ENCODE data around the gene INF2. TPM values are rescaled to one million over a fixed set of nuclear protein-coding genes. Genes with fewer than 3 reads are reported as not detected.

INF2 gene
- total RNA-seq, 5 donors from 2014 or later (not counting 1 experiment from before 2014, with no cell fraction given): 72.7 to 128 (median 83.7) TPM

DNA sequence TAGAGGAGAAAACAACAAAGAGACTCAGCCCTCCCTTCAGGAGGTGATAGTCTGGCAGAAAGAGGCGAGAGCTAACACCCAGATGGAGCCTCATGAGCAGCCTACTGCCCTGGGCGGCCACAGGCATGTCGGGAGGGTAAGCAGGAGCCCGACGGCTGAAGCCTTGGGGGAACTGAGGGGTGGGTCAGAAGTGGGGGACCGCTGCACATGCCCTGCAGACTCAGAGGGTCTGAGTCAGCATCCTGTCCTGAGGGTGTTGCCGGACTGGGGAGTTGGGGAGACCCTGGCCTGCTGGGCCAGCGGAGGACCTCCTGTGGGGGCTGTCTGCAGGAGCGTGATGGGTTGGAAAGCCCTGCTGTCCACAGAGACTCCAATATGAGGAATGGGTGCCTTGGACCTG lies 15.9 kb upstream of the INF2 start:
- ChIA-PET CTCF (no interaction called here), POLR2A (no interaction called here)
- Histone ChIP-seq H3K4me3 (ENCODE audit: control insufficient read depth in 1 of 2, extremely low read depth in 1 of 2, low read length in 1 of 2) (no peak overlapping the region), H3K27ac (ENCODE audit: low read length) (no peak overlapping the region), H3K36me3 (ENCODE audit: control insufficient read depth in 2 of 2, extremely low read depth in 1 of 2, insufficient read depth in 1 of 2, low read length in 1 of 2) (no peaks in the 10 kb centered on the region), H3K4me1 (ENCODE audit: control insufficient read depth in 1 of 2, extremely low read depth in 1 of 2, insufficient read depth in 2 of 2, low read length in 2 of 2) (peaks cover 10 to 18% of the 10 kb centered on the region in 2 experiments), H3K27me3 (replicated peaks in 1 of 2; ENCODE audit: control insufficient read depth in 2 of 2, extremely low read depth in 1 of 2, insufficient read depth in 2 of 2, low read length in 1 of 2) (peaks cover 0 to 17% of the 10 kb centered on the region in 2 experiments), H3K9me3 (no peaks in the 10 kb centered on the region)
- no peaks in the 10 kb centered on the region for H3K9me3 Mint-ChIP-seq
- no peaks in the 10 kb centered on the region for H3K36me3 Mint-ChIP-seq
- DNase-seq: no peak
- ATAC-seq (replicated peaks in 1 of 4): no peak
- no peak overlapping the region for H3K27ac Mint-ChIP-seq
- 87% methylated on average over 9 of the region's 9 CpGs for WGBS (ENCODE audit: insufficient coverage)
- H3K27me3 Mint-ChIP-seq: no peaks in the 10 kb centered on the region
- no peak overlapping the region for H3K4me3 Mint-ChIP-seq
- peaks cover 5 to 14% (median 9%) of the 10 kb centered on the region in 3 donors for H3K4me1 Mint-ChIP-seq

DNA sequence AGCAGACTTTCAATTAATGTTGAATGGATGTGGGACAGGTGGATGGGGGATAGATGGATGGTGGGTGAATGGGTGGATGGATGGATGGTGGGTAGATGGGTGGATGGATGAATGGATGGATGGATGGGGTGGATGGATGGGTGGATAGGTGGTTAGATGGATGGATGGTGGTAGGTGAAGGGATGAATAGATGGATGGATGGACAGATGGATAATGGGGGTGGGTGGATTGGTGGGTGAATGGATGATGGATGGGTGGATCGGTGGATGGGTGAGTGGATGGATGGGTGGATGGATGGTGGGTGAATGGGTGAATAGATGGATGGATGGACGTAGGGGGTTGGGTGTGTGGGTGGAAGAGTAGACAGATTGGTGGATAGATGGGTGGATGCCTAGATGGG lies 14.0 kb upstream of the INF2 start:
- WGBS (ENCODE audit: insufficient coverage): 100% methylated on average over 2 of the region's 2 CpGs
- Mint-ChIP-seq H3K4me3 (peak overlapping the region in 1 of 3 donors; percentile 47), H3K4me1 (peaks cover 5 to 19% (median 12%) of the 10 kb centered on the region in 3 donors), H3K27ac (no peak overlapping the region), H3K36me3 (no peaks in the 10 kb centered on the region), H3K27me3 (no peaks in the 10 kb centered on the region), H3K9me3 (no peaks in the 10 kb centered on the region)
- H3K36me3 ChIP-seq (ENCODE audit: control insufficient read depth in 2 of 2, extremely low read depth in 1 of 2, insufficient read depth in 1 of 2, low read length in 1 of 2): no peaks in the 10 kb centered on the region
- peaks cover 10 to 25% of the 10 kb centered on the region in 2 experiments for H3K4me1 ChIP-seq (ENCODE audit: control insufficient read depth in 1 of 2, extremely low read depth in 1 of 2, insufficient read depth in 2 of 2, low read length in 2 of 2)
- ATAC-seq (replicated peaks in 1 of 4) (no peak), DNase-seq (no peak)
- H3K27ac ChIP-seq (ENCODE audit: low read length): no peak overlapping the region
- no peaks in the 10 kb centered on the region for H3K9me3 ChIP-seq
- no peak overlapping the region for H3K4me3 ChIP-seq (ENCODE audit: control insufficient read depth in 1 of 2, extremely low read depth in 1 of 2, low read length in 1 of 2)
- peaks cover 0 to 25% of the 10 kb centered on the region in 2 experiments for H3K27me3 ChIP-seq (replicated peaks in 1 of 2; ENCODE audit: control insufficient read depth in 2 of 2, extremely low read depth in 1 of 2, insufficient read depth in 2 of 2, low read length in 1 of 2)
- ChIA-PET POLR2A (no interaction called here), CTCF (no interaction called here)

DNA sequence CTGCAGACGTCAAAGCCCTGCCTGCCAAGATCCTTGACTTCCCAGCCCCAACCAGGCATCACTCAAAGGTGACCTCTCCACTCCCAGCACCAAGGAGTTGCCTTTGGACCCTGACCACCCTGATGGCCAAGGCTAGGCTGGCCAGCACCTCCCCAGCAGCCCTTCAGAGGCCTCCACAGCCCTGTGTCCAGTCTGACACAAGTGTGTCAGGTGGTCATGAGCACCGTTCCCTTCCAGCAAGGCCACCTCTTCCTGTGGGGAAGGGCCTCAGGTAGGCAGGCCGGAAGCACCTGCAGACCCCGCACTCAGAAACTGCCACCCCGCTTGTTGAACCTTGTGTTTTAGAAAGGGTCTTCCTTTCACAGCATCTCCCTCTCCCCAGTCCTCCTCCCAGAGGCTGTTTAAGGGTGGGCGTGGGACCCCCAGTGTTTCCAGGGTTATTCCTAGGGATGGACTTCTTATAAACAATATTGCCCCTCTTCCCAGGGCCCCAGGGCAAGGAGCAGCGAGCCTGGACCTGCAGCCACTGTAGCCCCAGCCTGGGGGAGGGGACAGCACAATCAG lies 13.2 kb upstream of the INF2 start:
- Histone ChIP-seq H3K4me3 (ENCODE audit: control insufficient read depth in 1 of 2, extremely low read depth in 1 of 2, low read length in 1 of 2) (no peak overlapping the region), H3K4me1 (ENCODE audit: control insufficient read depth in 1 of 2, extremely low read depth in 1 of 2, insufficient read depth in 2 of 2, low read length in 2 of 2) (peaks cover 10 to 25% of the 10 kb centered on the region in 2 experiments), H3K27ac (ENCODE audit: low read length) (no peak overlapping the region), H3K36me3 (ENCODE audit: control insufficient read depth in 2 of 2, extremely low read depth in 1 of 2, insufficient read depth in 1 of 2, low read length in 1 of 2) (no peaks in the 10 kb centered on the region), H3K9me3 (no peaks in the 10 kb centered on the region), H3K27me3 (replicated peaks in 1 of 2; ENCODE audit: control insufficient read depth in 2 of 2, extremely low read depth in 1 of 2, insufficient read depth in 2 of 2, low read length in 1 of 2) (peaks cover 0 to 31% of the 10 kb centered on the region in 2 experiments)
- WGBS (ENCODE audit: insufficient coverage): no CpG with 5 or more reads among the region's 7 CpGs
- POLR2A ChIA-PET: no interaction called here
- Mint-ChIP-seq H3K4me3 (peak overlapping the region in 1 of 3 donors; percentile 56), H3K9me3 (no peaks in the 10 kb centered on the region), H3K27me3 (no peaks in the 10 kb centered on the region), H3K36me3 (no peaks in the 10 kb centered on the region), H3K4me1 (peaks cover 5 to 20% (median 12%) of the 10 kb centered on the region in 3 donors), H3K27ac (no peak overlapping the region)
- DNase-seq (no peak), ATAC-seq (replicated peaks in 1 of 4) (no peak)
- CTCF ChIA-PET: no interaction called here

DNA sequence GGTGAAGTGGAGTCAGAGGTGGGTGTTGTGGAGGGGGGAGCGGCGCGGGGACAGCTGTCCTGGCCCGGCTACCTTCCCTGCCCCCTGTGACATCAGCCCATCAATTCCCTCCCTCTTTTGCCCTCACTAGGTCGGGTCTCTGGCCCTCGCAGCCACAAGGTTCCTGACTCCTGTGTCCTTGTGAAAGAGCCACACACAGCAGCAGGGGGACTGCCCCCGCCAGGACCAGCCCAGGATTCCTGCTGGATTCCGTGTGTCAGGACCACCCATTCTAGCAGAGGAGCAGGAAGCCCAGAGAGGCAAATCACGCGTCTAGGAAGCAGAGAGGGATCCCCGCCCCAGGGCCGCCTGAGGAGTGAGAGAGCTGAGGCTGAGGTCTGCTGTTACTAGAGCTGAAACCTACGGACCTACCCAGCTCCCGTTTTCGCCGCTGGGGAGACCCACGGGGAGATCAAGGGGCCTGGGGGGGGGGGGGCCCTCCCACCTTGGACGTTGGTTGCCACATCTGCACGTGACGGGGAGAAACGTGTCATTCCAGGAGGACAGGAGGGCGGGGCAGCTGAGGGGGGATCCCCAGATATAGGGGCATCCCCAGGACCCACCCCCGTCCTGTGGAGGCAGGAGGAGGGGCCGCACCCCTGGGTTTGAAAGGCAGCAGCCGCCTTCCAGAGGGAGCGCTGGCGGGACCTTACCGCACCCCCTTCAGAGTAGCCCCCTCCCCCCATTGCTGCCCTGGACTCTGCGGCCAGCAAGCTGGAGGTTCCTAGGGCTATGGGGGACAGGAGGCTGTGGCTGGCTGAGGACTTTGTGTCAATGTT lies 12.5 kb upstream of the INF2 start:
- POLR2A ChIA-PET: interaction anchor here in 1 of 2 donors (0.5 kb wide), 1 partner anchor 33 kb away, joined by 3 read pairs; no protein-coding TSS in a partner anchor
- Mint-ChIP-seq H3K4me1 (peaks cover 5 to 22% (median 12%) of the 10 kb centered on the region in 3 donors), H3K27ac (peak overlapping the region in 1 of 2 donors; percentile 64), H3K36me3 (no peaks in the 10 kb centered on the region), H3K4me3 (peak overlapping the region; percentile 41 to 56 (median 43)), H3K9me3 (no peaks in the 10 kb centered on the region), H3K27me3 (no peaks in the 10 kb centered on the region)
- CTCF ChIA-PET: no interaction called here
- ATAC-seq (replicated peaks in 1 of 4) (peak in 3 of 4 experiments; percentile 1 to 28 (median 4)), DNase-seq (peak in 1 of 35 experiments; percentile 42)
- no peaks in the 10 kb centered on the region for H3K9me3 ChIP-seq
- peaks cover 10 to 25% of the 10 kb centered on the region in 2 experiments for H3K4me1 ChIP-seq (ENCODE audit: control insufficient read depth in 1 of 2, extremely low read depth in 1 of 2, insufficient read depth in 2 of 2, low read length in 2 of 2)
- H3K36me3 ChIP-seq (ENCODE audit: control insufficient read depth in 2 of 2, extremely low read depth in 1 of 2, insufficient read depth in 1 of 2, low read length in 1 of 2): no peaks in the 10 kb centered on the region
- H3K27ac ChIP-seq (ENCODE audit: low read length): no peak overlapping the region
- peaks cover 0 to 31% of the 10 kb centered on the region in 2 experiments for H3K27me3 ChIP-seq (replicated peaks in 1 of 2; ENCODE audit: control insufficient read depth in 2 of 2, extremely low read depth in 1 of 2, insufficient read depth in 2 of 2, low read length in 1 of 2)
- peak overlapping the region; percentile 53 to 70 for H3K4me3 ChIP-seq (ENCODE audit: control insufficient read depth in 1 of 2, extremely low read depth in 1 of 2, low read length in 1 of 2)
- WGBS (ENCODE audit: insufficient coverage): 50% methylated on average over 4 of the region's 29 CpGs

DNA sequence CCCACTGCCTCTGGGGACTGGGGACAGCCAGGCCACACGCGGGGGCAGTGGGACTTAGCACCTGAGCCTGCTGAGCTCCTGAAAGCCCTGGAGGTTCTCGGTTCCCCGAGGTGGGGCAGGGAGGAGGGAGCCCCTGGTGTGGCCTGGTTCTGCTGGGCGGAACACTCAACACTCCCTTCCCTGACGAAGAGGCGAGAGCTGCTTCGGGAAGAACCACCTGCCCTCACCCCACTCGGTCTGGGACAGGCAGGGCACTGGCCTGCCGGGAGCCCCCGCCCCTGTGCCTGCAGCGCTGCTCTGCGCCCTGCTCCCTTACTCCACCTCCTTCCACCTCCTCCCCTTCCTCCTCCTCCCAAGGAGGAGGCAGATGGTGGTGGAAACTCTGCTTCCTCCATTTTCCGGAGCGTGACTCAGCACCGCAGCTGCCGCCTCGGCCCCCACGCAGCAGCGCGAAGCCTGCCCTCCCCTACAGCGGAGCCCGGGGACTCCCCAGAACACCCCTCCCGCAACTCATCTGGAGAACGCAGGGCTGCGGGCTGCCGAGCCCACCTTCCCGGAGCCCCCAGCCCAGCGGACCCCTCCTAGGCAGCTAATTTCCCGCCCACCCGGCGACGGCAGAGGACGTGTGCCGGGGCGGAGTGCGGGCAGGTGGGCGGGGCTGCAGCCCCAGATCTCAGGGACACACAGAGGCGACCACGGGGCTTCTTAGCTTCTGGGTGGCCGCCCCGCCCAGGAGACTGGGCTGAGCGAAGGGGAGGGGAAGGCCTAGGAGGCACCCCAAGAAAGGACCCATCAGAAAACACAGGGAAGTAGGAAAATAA lies 11.7 kb upstream of the INF2 start:
- H3K27me3 ChIP-seq (replicated peaks in 1 of 2; ENCODE audit: control insufficient read depth in 2 of 2, extremely low read depth in 1 of 2, insufficient read depth in 2 of 2, low read length in 1 of 2): peaks cover 0 to 31% of the 10 kb centered on the region in 2 experiments
- H3K27ac ChIP-seq (ENCODE audit: low read length): no peak overlapping the region
- ATAC-seq (replicated peaks in 1 of 4) (peak; percentile 82 to 84 (median 82)), DNase-seq (peak in 31 of 35 experiments; percentile 14 to 67 (median 40))
- H3K36me3 Mint-ChIP-seq: no peaks in the 10 kb centered on the region
- ChIA-PET POLR2A (no interaction called here), CTCF (no interaction called here)
- H3K9me3 ChIP-seq: no peaks in the 10 kb centered on the region
- peak overlapping the region; percentile 70 to 81 (median 81) for H3K4me3 Mint-ChIP-seq
- peaks cover 5 to 22% (median 12%) of the 10 kb centered on the region in 3 donors for H3K4me1 Mint-ChIP-seq
- H3K4me1 ChIP-seq (ENCODE audit: control insufficient read depth in 1 of 2, extremely low read depth in 1 of 2, insufficient read depth in 2 of 2, low read length in 2 of 2): peaks cover 10 to 25% of the 10 kb centered on the region in 2 experiments
- peak overlapping the region; percentile 58 to 67 for H3K27ac Mint-ChIP-seq
- WGBS (ENCODE audit: insufficient coverage): 2% methylated on average over 32 of the region's 43 CpGs
- H3K9me3 Mint-ChIP-seq: no peaks in the 10 kb centered on the region
- peak overlapping the region; percentile 53 to 70 for H3K4me3 ChIP-seq (ENCODE audit: control insufficient read depth in 1 of 2, extremely low read depth in 1 of 2, low read length in 1 of 2)
- no peaks in the 10 kb centered on the region for H3K36me3 ChIP-seq (ENCODE audit: control insufficient read depth in 2 of 2, extremely low read depth in 1 of 2, insufficient read depth in 1 of 2, low read length in 1 of 2)
- H3K27me3 Mint-ChIP-seq: no peaks in the 10 kb centered on the region

DNA sequence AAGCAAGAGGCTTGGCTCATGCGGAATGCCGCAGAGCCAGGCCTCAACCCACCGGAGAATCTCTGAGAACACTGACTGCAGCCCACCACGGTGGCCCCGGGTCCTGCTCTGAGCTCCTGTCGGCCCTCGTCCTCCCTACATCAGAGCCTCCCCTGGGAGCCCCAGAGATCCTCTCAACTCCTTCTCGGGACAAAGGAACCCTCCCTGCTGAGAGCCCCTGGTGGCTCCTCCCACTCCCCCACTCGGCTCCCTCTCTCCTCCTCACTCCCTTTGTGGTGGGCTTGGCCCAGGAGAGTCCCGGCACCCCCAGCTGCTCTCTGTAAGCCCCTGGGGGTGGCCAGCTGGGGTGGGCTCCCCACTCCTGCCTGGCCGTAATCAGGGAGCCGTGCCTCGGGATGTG lies 11.1 kb upstream of the INF2 start:
- Histone ChIP-seq H3K27me3 (replicated peaks in 1 of 2; ENCODE audit: control insufficient read depth in 2 of 2, extremely low read depth in 1 of 2, insufficient read depth in 2 of 2, low read length in 1 of 2) (peaks cover 0 to 31% of the 10 kb centered on the region in 2 experiments), H3K36me3 (ENCODE audit: control insufficient read depth in 2 of 2, extremely low read depth in 1 of 2, insufficient read depth in 1 of 2, low read length in 1 of 2) (no peaks in the 10 kb centered on the region), H3K9me3 (no peaks in the 10 kb centered on the region), H3K27ac (ENCODE audit: low read length) (no peak overlapping the region), H3K4me1 (ENCODE audit: control insufficient read depth in 1 of 2, extremely low read depth in 1 of 2, insufficient read depth in 2 of 2, low read length in 2 of 2) (peaks cover 10 to 25% of the 10 kb centered on the region in 2 experiments), H3K4me3 (ENCODE audit: control insufficient read depth in 1 of 2, extremely low read depth in 1 of 2, low read length in 1 of 2) (peak overlapping the region; percentile 53 to 70)
- ChIA-PET POLR2A (no interaction called here), CTCF (no interaction called here)
- peak overlapping the region; percentile 70 to 81 (median 81) for H3K4me3 Mint-ChIP-seq
- H3K4me1 Mint-ChIP-seq: peaks cover 5 to 22% (median 12%) of the 10 kb centered on the region in 3 donors
- no peak overlapping the region for H3K27ac Mint-ChIP-seq
- H3K9me3 Mint-ChIP-seq: no peaks in the 10 kb centered on the region
- 48% methylated on average over 10 of the region's 13 CpGs for WGBS (ENCODE audit: insufficient coverage)
- no peaks in the 10 kb centered on the region for H3K36me3 Mint-ChIP-seq
- peak in 3 of 4 experiments; percentile 1 to 3 (median 1) for ATAC-seq (replicated peaks in 1 of 4)
- no peak for DNase-seq
- no peaks in the 10 kb centered on the region for H3K27me3 Mint-ChIP-seq
